Skin of body (tissue), 2 donors: ENCODE results near the gene LRRIQ3. TPM values are rescaled to one million over a fixed set of nuclear protein-coding genes. Genes with fewer than 3 reads are reported as not detected.

Experiments used
- DNase-seq: peaks from one replicate; lab custom pipeline; 2025; lab: John Stamatoyannopoulos, UW
- total RNA-seq: library from RNA; depleted of rRNA; stranded (reverse); fragments of >200 nt; gene quantifications from one replicate; pipeline ENCODE4 v1.2.3, GENCODE V29; 2014

LRRIQ3 gene
- total RNA-seq, 1 donor from 2014 or later = 0.99 TPM

DNA sequence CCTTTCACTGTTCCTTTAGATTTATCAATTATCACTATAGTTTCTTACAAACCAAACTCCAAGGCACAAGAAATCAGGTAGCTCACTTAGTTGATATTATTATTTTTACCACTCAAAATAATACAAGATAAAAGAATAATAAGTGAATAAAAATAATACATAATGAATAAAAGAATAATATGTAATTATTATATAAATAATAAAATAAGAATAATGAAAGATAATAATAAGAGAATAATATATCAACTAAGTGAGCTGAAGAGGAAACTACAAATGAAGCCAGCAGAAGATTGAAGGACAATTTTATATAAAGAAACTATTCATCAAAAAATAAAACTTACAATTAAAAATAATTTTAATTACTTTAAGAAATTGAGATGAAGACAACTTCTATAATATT is 90.6 kb downstream of the LRRIQ3 start:
- DNase-seq = no peak

- no peak for DNase-seq
Measured at GRCh38 chr1:74091371-74091770, 106.6 kb downstream of the LRRIQ3 start.

GRCh38 chr1:74083128-74083527 is 114.8 kb downstream of the LRRIQ3 start:
- DNase-seq = no peak

- no peak for DNase-seq
Measured at GRCh38 chr1:74065081-74065480, 132.9 kb downstream of the LRRIQ3 start.

DNA sequence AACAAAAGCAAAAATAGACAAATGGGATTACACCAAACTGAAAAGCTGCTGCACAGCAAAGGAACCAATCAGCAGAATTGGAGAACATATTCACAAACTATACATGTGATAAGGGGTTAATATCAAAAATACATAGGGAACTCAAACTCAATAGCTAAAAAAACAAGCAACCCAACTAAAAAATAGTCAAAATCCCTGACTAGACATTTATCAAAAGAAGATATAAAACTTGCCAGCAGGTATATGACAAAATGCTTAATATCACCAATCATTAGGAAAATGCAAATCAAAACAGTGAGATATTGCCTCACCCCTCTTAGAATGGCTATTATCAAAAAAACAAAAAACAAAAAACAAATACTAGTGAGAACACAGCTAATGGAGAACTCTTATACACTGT is 140.3 kb downstream of the LRRIQ3 start:
- DNase-seq = no peak

DNA sequence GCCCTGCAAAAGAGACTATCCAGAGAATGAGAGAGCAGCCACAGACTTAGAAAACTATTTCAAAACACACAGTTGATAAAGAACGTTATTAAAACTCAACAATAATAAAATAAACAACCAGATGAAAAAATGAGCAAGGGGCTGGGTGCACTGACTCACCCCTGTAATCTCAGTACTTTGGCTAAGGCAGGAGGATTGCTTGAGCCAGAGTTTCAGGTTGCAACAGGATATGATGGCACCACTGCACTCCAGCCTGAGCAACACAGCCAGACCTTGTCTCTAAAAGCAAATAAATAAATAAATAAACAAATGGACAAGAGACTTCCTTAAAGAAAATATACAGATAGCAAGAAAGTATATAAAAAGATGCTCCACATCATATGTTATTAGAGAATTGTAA is 144.6 kb downstream of the LRRIQ3 start:
- no peak for DNase-seq

- no peak for DNase-seq
Measured at GRCh38 chr1:74050386-74050785, 147.6 kb downstream of the LRRIQ3 start.

- DNase-seq = no peak
Measured at GRCh38 chr1:74038042-74038441, 159.9 kb downstream of the LRRIQ3 start.

GRCh38 chr1:74012583-74012982 is 185.4 kb downstream of the LRRIQ3 start:
- DNase-seq = no peak

GRCh38 chr1:74011736-74012135 is 186.2 kb downstream of the LRRIQ3 start:
- no peak for DNase-seq

DNA sequence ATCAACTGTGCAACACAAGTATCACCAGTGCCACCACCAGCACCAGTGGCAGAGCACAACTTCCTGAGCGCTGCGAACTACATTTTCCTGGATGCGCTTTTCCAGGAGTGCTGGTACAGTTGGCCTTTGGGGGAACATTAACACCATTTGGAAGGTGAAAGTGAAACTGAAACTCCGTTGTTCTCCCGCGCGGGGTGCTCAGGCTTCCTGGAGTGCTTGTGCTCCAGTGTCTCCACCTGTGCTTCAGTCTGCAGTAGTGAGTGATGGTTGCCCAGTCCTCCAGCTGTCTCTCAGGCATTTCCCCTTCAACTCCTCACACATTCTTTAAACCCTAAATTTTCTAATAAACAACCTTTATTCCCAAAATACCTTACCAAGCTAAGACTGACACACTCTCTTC is 187.8 kb downstream of the LRRIQ3 start:
- DNase-seq = no peak

DNA sequence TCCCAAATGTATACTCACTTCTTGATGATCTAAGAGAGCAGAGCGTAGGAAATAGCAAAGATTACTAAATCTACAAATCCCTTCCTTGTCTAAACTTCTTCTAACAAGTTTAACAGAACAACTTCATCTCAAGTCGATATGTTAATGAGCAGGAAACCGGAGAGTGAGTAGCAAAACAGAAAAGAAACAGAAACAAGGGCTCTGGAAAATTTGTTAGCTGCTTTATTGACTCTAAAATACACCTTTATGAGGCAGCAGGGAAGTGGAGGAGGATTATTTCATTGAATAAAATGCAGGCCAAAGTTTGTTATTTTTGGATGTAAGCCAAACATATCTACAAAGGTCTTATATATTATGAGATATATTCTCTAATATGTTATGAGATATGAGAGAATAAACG is 192.4 kb downstream of the LRRIQ3 start:
- DNase-seq = no peak

DNA sequence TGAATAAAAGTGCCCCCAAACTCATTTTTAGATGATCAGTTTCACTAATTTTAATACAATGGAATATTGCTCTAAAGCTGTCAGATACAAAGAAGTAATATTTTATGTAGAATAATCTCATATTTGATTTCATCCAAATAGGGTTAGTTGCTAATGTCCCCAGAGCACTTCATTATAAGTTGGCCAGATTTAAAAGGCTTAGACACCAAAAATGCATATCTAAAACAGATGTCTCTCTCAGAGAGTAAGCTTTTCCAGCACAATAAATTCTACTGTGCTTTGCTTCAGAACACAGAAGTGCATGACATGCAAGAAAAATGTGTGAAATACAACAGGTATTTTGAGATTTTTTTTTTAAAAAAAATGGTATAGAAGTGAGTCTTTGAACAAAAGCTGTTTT is 194.2 kb downstream of the LRRIQ3 start:
- DNase-seq = peak; percentile 35

- DNase-seq = peak; percentile 59
Measured at GRCh38 chr1:73998348-73998959, 199.5 kb downstream of the LRRIQ3 start.

GRCh38 chr1:73980324-73981040 is 217.5 kb downstream of the LRRIQ3 start:
- DNase-seq = peak; percentile 56

GRCh38 chr1:73979684-73980083 is 218.3 kb downstream of the LRRIQ3 start:
- DNase-seq = no peak

- no peak for DNase-seq
Measured at GRCh38 chr1:73978964-73979363, 219.0 kb downstream of the LRRIQ3 start.

Other genes with a start within 250 kb of the LRRIQ3 start
- gene FPGT, start 66 bp upstream of the LRRIQ3 start, total RNA-seq = 21.6 TPM
- 3.1 TPM for gene TNNI3K, start 37.2 kb upstream of the LRRIQ3 start, total RNA-seq